Measurements from ENCODE around the gene RGL1.

Gene RGL1

DNA sequence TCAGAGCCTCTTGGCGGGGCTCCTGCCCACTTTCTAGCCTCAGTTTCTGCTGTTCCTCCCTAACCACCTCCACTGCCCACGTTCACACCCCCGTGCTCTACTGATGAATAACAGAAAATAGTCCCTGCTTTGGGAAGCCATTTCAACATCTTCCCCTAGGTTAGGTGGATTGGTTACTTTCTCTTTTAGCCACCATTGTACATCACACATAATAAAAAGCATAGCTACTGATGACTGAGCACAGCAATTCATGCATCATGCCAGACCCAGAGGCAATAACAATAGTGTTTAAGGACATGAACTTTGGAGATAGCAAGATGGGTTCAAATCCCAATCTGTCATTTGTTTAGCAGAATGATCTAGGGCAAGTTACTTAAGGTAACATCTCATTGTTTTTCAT lies 158.0 kb downstream of the RGL1 start:
- no peak for DNase-seq (ENCODE audit: low spot score)
- TF ChIP-seq, protein P1, sequence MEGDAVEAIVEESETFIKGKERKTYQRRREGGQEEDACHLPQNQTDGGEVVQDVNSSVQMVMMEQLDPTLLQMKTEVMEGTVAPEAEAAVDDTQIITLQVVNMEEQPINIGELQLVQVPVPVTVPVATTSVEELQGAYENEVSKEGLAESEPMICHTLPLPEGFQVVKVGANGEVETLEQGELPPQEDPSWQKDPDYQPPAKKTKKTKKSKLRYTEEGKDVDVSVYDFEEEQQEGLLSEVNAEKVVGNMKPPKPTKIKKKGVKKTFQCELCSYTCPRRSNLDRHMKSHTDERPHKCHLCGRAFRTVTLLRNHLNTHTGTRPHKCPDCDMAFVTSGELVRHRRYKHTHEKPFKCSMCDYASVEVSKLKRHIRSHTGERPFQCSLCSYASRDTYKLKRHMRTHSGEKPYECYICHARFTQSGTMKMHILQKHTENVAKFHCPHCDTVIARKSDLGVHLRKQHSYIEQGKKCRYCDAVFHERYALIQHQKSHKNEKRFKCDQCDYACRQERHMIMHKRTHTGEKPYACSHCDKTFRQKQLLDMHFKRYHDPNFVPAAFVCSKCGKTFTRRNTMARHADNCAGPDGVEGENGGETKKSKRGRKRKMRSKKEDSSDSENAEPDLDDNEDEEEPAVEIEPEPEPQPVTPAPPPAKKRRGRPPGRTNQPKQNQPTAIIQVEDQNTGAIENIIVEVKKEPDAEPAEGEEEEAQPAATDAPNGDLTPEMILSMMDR (IDR thresholded peaks at IDR 0.05; ENCODE audit: extremely low read depth, insufficient read depth, missing control alignments): no peak
- in situ Hi-C loops (cut with MboI; ENCODE audit: low pct_unique_long_range_greater_than_20kb, low sequenced_read_pairs, unreplicated experiment): no loop called here

DNA sequence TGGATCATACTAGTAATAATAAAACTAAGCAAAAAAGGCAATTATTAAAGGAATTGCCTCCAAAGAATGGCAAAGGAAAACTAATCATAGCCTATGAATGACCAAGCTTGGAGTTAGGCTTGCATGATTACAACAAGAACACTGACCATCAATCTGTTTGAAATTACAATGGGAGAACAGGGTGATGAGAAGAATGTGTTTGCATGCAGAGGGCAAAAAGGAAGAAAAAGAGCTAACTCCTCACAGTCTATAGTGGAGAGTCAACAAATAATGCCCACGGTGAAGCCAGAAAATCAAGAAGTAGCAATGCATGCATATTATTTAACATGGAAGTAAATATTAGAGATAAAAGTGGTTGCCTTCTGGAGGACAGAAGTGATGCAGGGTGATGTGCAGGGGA lies 160.8 kb downstream of the RGL1 start:
- TF ChIP-seq, protein P1 (IDR thresholded peaks at IDR 0.05; ENCODE audit: extremely low read depth, insufficient read depth, missing control alignments): no peak
- no peak for DNase-seq (ENCODE audit: low spot score)
- in situ Hi-C loops (cut with MboI; ENCODE audit: low pct_unique_long_range_greater_than_20kb, low sequenced_read_pairs, unreplicated experiment): no loop called here

DNA sequence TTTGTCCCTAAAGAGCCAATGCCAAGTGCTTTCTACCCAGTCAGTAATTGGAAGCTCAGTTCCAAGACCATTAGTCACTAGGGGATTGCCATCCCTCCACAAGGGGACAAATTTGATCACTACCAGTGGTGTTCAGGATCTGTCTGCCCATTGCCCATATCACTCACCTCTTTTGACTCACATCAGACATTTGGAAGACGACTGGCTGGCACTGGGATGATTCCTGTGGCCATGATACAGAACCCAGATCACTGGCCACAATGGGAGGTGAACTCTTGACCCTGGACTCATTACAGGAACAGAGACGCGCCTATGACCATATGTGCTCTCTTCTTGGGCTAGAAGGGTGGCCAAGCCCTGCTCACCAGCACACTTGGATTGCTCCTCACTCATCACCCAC lies 161.6 kb downstream of the RGL1 start:
- TF ChIP-seq, protein P1 (IDR thresholded peaks at IDR 0.05; ENCODE audit: extremely low read depth, insufficient read depth, missing control alignments): no peak
- no peak for DNase-seq (ENCODE audit: low spot score)
- in situ Hi-C loops (cut with MboI; ENCODE audit: low pct_unique_long_range_greater_than_20kb, low sequenced_read_pairs, unreplicated experiment): no loop called here

DNA sequence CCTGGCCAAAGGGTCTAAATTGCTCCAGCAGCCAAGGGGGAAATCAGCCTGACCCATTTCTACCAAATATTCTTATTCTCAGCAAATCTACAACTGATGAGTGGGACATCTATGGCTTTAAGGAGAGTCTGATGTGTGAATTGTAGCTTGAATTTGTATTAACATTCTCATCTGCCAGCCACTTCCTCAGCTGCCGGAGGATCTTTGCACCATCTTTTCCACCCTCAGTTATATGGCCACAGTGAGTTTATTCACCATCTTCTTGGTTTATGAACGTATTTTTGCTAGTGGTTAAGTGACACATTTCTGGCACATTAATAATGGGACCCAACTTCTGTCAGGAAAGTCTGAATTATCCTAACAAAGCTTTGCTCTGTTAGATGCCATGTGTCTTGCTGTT lies 163.0 kb downstream of the RGL1 start:
- in situ Hi-C loops (cut with MboI; ENCODE audit: low pct_unique_long_range_greater_than_20kb, low sequenced_read_pairs, unreplicated experiment): no loop called here
- DNase-seq (ENCODE audit: low spot score): no peak
- TF ChIP-seq, protein P1 (IDR thresholded peaks at IDR 0.05; ENCODE audit: extremely low read depth, insufficient read depth, missing control alignments): no peak

DNA sequence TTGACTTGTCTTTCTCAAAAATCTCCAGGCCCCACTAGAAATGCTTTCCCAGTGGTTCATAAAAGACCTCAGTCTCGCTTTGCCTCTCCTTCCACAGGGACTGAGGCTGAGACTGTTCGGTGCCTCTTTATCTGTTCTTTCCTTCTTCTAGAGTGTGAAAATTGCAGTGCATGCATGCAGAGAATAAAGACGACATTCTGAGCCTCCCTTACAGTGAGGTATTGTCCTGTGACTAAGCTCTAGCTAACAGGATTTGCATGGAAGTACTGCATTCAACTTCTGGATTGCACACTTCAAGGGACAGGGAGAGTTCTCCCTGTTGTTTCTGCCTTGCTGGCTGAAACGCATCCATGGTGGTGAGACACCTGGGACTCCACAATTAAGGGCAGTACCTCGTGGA lies 163.5 kb downstream of the RGL1 start:
- in situ Hi-C loops (cut with MboI; ENCODE audit: low pct_unique_long_range_greater_than_20kb, low sequenced_read_pairs, unreplicated experiment): no loop called here

DNA sequence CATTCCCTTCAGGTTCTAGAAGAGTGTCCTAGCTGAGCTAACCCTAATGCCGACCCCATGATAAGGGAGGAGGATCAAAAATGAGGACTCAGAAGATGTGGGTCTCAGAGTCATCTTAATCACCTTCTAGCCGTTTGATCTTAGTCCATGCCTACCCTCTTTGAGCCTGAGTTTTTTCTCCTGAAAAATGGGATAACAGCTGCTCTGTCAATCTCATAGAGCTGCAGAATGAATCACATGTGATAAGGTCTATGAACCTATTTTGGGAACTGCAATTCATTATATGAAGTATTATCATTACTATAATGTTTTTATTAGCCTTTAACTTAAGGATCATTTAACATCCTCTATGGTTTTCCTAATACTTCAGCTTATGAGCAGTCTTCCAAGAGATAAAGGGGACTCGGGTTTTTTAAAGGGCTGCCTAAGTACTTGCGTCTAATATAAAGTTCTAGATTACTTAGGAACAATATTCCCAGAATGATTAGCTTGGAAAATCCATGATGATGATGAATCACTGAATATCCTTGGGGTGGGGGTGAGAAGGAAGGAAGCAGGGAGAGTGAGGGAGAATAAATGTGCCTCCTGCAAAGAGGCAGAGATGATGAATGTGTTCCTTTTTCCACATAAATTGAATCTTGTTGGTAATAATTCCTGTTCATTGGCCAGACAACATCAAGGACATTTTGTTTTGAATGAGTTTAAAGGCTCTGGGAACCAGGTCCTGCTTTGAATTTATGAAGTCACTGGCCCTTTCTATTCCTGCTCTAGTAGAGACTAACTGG lies 165.8 kb downstream of the RGL1 start:
- TF ChIP-seq, protein P1 (IDR thresholded peaks at IDR 0.05; ENCODE audit: extremely low read depth, insufficient read depth, missing control alignments): no peak
- in situ Hi-C loops (cut with MboI; ENCODE audit: low pct_unique_long_range_greater_than_20kb, low sequenced_read_pairs, unreplicated experiment): no loop called here
- no peak for DNase-seq (ENCODE audit: low spot score)

More for the DNA sequence above, 163.5 kb downstream of the RGL1 start:
- TF ChIP-seq, protein P1 (IDR thresholded peaks at IDR 0.05; ENCODE audit: extremely low read depth, insufficient read depth, missing control alignments): no peak
- DNase-seq (ENCODE audit: low spot score): no peak
